ENCODE results near the gene ELMO1.
A peak's percentile ranks its signal among the peaks of the same experiment; 100 is the strongest.

The ELMO1 gene

DNA sequence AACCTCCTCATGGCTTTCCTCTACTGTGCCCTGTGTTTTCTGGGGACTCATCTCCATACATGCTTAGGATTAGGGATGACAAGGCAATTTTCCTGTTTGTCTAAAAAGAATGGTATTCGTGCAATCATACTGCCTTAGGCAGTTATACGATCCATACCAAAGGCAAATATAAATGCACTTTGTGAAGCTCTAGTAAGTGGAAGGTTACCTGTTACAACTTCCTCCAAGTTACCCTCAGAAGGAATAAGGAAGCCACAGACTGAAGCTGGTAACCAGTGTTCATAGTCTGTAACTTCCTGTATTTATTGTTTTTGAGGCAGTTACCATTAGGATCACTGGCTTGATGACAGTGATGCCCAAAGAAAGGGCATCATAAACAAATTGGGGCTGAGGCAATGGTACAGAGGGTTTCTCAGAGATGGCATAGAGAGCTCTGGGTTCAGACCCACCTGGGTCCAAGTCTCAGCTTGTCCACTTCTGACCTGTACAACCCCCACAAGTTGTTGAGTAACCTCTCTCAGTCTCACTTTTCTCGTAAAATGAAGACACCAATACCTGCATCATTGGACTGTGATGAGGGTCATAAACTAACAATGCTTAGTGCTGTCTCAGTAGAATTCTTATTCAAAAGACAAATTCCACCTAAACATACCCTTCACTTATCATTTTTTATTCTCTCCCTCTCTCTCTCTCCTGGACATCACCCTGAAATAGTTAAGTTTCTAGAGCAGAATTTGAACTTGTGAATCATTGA, 138.2 kb downstream of the ELMO1 start:
- DNase-seq (ENCODE audit: low read depth) = no peak

- no peak for DNase-seq (ENCODE audit: low read depth)
Observed at GRCh38 chr7:37309493-37309892, 139.2 kb downstream of the ELMO1 start.

DNA sequence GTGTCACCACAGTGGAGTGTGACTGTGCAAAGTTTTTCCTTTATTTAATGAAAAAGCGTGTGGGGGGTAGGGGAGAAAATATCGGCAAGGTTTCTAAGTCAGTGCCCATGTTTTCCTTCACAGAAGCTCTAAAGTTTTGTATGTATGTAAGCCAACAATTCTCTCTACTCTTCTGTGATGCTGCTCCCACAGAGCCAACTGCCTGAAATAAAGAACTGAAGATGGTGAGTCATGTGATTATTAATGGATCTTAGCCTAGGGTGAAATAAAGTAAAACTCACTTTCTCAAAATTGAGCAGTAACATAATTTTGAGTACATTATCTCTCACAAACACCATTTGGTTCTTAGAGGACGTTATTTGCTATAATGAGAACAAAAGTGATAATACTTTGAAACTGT, 143.7 kb downstream of the ELMO1 start:
- DNase-seq (ENCODE audit: low read depth) = no peak

GRCh38 chr7:37297546-37297945, 151.1 kb downstream of the ELMO1 start:
- no peak for DNase-seq (ENCODE audit: low read depth)

DNA sequence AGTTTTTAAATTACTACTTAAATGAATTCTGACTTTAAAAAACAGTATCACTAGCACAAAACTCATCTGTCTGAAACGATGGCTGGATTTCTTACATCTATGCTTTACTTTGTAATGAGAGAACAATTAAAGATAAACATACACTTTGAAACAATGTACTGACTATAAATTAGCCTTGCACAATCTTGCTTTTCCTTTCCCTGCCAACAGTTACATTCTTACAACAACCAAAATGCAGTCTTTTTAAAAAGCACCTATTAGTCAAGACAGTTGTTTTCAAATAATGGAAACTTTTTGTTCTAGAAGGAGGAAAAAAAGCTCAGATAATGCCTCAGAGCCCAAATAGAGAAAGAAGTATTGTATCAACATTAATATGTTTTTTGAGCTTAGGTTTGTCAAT, 153.3 kb downstream of the ELMO1 start:
- DNase-seq (ENCODE audit: low read depth) = no peak

- DNase-seq (ENCODE audit: low read depth) = no peak
Observed at GRCh38 chr7:37290731-37291130, 157.9 kb downstream of the ELMO1 start.

GRCh38 chr7:37289781-37290180, 158.9 kb downstream of the ELMO1 start:
- no peak for DNase-seq (ENCODE audit: low read depth)

GRCh38 chr7:37289367-37289766, 159.3 kb downstream of the ELMO1 start:
- no peak for DNase-seq (ENCODE audit: low read depth)

DNA sequence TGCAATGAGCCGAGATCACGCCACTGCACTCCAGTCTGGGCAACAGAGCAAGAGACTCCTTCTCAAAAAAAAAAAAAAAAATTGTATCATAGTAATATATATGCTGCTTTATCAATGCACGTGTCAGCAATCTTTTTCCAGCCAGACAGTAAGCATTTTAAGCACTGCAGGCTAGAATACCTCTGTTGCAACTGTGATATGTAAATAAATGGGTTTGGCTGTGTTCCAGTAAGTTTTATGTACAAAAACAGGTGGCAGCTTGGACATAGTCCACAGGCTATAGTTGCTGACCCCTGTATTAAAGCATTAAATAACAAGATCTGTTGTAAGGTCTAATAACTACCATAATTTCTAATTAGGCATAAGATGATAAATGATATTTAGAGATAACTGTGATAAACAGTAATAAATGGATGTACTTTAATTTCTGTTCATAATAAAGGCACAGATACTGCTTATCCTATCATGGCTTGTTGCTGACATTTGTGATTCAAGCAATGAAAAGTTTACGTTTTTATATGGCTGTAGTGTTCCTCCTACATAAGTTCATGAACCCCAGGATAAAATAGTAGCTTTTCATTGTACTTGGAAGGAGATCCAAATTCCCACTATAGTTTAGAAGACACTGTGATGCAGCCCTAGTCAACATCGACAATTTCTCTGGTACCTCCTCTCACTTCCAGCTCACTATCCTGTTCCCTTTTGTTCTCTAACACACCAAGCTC, 161.4 kb downstream of the ELMO1 start:
- no peak for DNase-seq (ENCODE audit: low read depth)

DNA sequence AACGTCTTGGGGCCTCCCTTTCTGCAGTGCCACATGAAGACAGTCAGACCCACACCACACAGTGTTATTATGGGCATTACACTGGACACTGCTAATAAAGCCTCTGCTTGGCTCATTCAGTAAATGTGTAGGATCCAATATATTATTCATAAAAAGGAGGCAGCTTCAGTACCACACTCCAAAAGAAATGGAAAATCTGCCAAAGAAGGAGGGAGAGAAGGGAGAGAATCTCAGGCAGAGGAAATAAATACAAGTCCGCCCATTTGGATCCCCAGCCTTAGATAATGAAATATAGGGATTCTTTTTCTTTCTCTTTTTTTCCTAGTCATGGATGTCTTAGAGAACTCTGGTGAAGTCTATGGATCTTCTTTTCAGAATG, 162.2 kb downstream of the ELMO1 start:
- no peak for DNase-seq (ENCODE audit: low read depth)

DNA sequence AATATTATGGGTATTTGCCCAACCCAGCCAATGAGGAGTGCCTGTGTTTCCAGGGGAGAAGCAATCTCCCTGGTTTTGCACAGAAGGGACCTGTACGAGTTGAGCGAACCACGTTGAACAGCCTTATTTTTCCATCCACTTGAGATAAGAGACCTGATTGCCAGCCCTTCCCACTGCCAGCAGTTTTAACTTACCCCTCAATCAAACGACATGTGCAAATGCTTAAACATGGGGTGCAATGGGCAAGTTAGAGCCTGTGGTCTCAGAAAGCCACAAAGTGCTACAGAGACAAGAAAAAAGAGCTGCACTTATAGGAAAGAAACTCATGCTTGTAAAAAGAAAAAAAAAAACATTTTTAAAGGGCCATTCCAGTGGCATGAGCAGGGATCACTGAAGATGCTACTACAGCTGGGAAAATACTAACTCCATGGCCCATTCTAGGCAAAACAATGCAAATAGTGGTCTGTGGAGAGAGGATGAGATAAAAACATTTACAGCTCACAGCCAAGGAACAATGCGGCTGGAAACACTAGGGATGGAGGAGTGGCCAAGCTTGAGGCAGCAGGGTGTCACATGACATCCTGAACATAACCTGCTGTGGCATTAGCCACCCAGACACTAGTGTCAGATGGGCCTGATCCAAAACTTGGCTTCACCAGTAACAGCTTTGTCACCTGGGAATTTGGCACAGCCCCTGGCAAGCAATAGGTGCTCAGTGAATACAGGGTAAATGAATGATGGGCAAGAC, 162.8 kb downstream of the ELMO1 start:
- DNase-seq (ENCODE audit: low read depth) = no peak

GRCh38 chr7:37284805-37285231, 163.8 kb downstream of the ELMO1 start:
- peak; percentile 10 for DNase-seq (ENCODE audit: low read depth)

DNA sequence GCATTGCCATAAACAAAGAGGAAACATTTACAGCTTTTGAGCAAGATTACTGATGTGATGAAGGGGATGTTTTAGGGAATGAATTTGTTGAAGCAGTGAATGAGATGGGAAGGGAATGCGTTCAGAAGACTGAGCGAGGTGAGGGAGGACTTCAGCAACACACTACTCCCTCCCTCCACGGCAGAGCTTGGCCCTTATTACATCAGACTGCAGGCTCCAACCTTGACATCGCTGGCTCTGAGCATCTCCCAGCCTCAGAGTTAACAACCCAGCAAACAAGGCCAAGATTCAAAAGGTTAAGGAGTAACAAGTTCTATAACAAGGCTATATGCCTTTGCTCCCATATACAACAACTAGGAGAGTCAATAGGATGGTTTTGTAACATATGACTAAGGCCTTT, 164.4 kb downstream of the ELMO1 start:
- DNase-seq (ENCODE audit: low read depth) = no peak

- DNase-seq (ENCODE audit: low read depth) = no peak
Observed at GRCh38 chr7:37283716-37284115, 164.9 kb downstream of the ELMO1 start.

GRCh38 chr7:37282927-37283326, 165.7 kb downstream of the ELMO1 start:
- no peak for DNase-seq (ENCODE audit: low read depth)

DNA sequence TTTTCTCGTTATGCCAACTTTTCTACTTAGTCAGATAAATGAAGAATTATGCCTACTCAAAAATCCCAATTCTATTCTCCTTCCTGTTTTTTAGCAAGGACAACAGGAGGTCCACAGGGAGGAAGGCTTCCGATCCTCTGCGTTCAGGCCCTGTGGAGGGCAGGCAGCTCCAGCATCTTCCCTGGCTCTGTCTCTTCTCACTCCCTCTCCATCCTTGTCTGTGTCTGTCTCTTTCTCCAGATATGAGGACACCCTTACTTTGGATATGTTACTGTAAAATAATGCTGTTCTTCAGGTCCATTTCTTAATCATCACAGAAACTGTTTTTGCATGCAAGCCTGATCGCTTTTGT, 166.6 kb downstream of the ELMO1 start:
- no peak for DNase-seq (ENCODE audit: low read depth)

GRCh38 chr7:37281368-37282092, 167.1 kb downstream of the ELMO1 start:
- DNase-seq (ENCODE audit: low read depth) = no peak

- no peak for DNase-seq (ENCODE audit: low read depth)
Observed at GRCh38 chr7:37277513-37277912, 171.2 kb downstream of the ELMO1 start.

- no peak for DNase-seq (ENCODE audit: low read depth)
Observed at GRCh38 chr7:37275078-37275710, 173.5 kb downstream of the ELMO1 start.

DNA sequence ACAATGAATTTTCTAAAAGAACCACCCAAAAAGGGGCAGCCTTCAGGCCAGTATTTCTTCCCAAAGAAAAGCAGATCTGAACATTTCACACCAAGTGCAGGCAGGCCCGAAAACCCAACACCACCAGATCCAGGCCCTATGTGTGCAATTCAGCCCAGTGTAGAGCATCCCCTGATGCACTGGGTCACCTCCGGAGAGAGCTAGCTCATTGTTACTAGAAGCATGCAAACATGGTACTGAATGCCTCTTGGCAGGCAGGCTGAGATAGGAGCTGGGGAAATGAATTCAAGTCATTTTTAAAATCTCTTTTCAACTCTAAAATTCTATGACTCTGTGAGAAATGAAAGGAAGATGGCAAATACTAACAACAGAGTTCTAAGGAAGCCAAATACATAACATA, 174.8 kb downstream of the ELMO1 start:
- no peak for DNase-seq (ENCODE audit: low read depth)

GRCh38 chr7:37269711-37270508, 178.8 kb downstream of the ELMO1 start:
- no peak for DNase-seq (ENCODE audit: low read depth)

All from stimulated activated CD8-positive, alpha-beta memory T cell treated with anti-CD3 and anti-CD28 coated beads, Interleukin-12 subunit alpha, Interleukin-12 subunit beta, amount 100 ng/mL, for 1 hour (primary cell).